H1 (cell line): Measurements from ENCODE around the gene OR2B2.

Experiments
- GABPA ChIP-seq: IDR thresholded peaks from 2 replicates; pipeline ENCODE4 v1.6.1; 2011; ENCODE audit warnings: mild to moderate bottlenecking, low read length, moderate library complexity, borderline replicate concordance; ENCODE audit not compliant: insufficient read depth
- JUND ChIP-seq: IDR thresholded peaks from 2 replicates; pipeline ENCODE4 v1.6.1; 2011; ENCODE audit warnings: mild to moderate bottlenecking, improper control_type of control experiment, low read length
- POLR2A ChIP-seq, 2 experiments: IDR thresholded peaks; 1 replicate in 1 of 2; 2 replicates in 1 of 2; pipeline ENCODE4 v1.6.1; 2011; ENCODE audit warnings: low read depth in 2 of 2, low read length in 2 of 2, mild to moderate bottlenecking in 2 of 2; ENCODE audit errors: control extremely low read depth in 1 of 2
- RAD21 ChIP-seq, 2 experiments: IDR thresholded peaks in 1 of 2; conservative IDR thresholded peaks in 1 of 2; 2 replicates each; pipeline ENCODE4 v1.6.1; 2011; ENCODE audit warnings: low read depth in 2 of 2, low read length in 2 of 2, improper control_type of control experiment in 1 of 2, inconsistent platforms in 1 of 2, mild to moderate bottlenecking in 1 of 2, moderate library complexity in 1 of 2
- SUZ12 ChIP-seq: fragments of 200-600 bp; sonication (generic); IDR thresholded peaks from 2 replicates; pipeline ENCODE4 v1.6.1; 2012; ENCODE audit warnings: mild to moderate bottlenecking, inconsistent platforms, low read length, moderate library complexity, mixed read lengths
- TAF1 ChIP-seq: IDR thresholded peaks from 2 replicates; pipeline ENCODE4 v1.6.1; 2011; ENCODE audit warnings: mild to moderate bottlenecking, low read depth, low read length

DNA sequence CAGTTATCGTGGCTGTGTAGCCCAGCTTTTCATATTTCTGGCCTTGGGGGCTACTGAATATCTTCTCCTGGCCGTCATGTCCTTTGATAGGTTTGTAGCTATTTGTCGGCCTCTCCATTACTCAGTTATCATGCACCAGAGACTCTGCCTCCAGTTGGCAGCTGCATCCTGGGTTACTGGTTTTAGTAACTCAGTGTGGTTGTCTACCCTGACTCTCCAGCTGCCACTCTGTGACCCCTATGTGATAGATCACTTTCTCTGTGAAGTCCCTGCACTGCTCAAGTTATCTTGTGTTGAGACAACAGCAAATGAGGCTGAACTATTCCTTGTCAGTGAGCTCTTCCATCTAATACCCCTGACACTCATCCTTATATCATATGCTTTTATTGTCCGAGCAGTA lies 45.3 kb upstream of the OR2B2 start:
- TF ChIP-seq JUND (no peak), SUZ12 (no peak), GABPA (no peak), POLR2A (IDR thresholded peaks at IDR 0.05; ENCODE audit: control extremely low read depth in 1 of 2, low read depth in 2 of 2, low read length in 2 of 2) (no peak), TAF1 (no peak), RAD21 (IDR thresholded peaks at IDR 0.05 in 1 of 2, conservative IDR thresholded peaks at IDR 0.05 in 1 of 2; ENCODE audit: low read depth in 2 of 2, low read length in 2 of 2) (no peak)
